Muscle layer of duodenum (tissue), 2 donors: Measurements from ENCODE around the gene ATP4A.

Experiments used
- H3K27ac ChIP-seq: one replicate; pipeline ENCODE4 v1.7.0; 2013; ENCODE audit warnings: mild to moderate bottlenecking, low read length
- H3K27me3 ChIP-seq: one replicate; pipeline ENCODE4 v1.7.0; 2013; ENCODE audit warnings: low read depth, mild to moderate bottlenecking, control low read depth, low read length
- H3K36me3 ChIP-seq, 2 donors: one replicate each; pipeline ENCODE4 v1.7.0; 2013; ENCODE audit warnings: low read length in 2 of 2, control low read depth in 1 of 2, mild to moderate bottlenecking in 1 of 2; ENCODE audit not compliant: insufficient read depth in 2 of 2, control insufficient read depth in 1 of 2
- H3K4me1 ChIP-seq, 2 donors: one replicate each; pipeline ENCODE4 v1.7.0; 2013; ENCODE audit warnings: low read length in 2 of 2, mild to moderate bottlenecking in 2 of 2, control low read depth in 1 of 2, moderate library complexity in 1 of 2; ENCODE audit not compliant: insufficient read depth in 2 of 2, control insufficient read depth in 1 of 2
- H3K4me3 ChIP-seq, 2 donors: one replicate each; pipeline ENCODE4 v1.7.0; 2013; ENCODE audit warnings: low read length in 2 of 2, low read depth in 1 of 2, mild to moderate bottlenecking in 1 of 2
- H3K9me3 ChIP-seq, 2 donors: one replicate each; pipeline ENCODE4 v1.7.0; 2013; ENCODE audit warnings: low read length in 2 of 2, control low read depth in 1 of 2, mild to moderate bottlenecking in 1 of 2; ENCODE audit not compliant: control insufficient read depth in 1 of 2
- donor health status: healthy.

Gene ATP4A

GRCh38 chr19:35507561-35507960 lies 55.9 kb downstream of the ATP4A start:
- Histone ChIP-seq H3K27ac (no peak overlapping the region), H3K9me3 (no peaks in the 10 kb centered on the region), H3K4me1 (peaks cover 0 to 12% of the 10 kb centered on the region in 2 donors), H3K27me3 (peaks cover 25% of the 10 kb centered on the region), H3K36me3 (no peaks in the 10 kb centered on the region), H3K4me3 (no peak overlapping the region)

- H3K4me1 ChIP-seq = peaks cover 0 to 12% of the 10 kb centered on the region in 2 donors
- H3K27ac ChIP-seq = no peak overlapping the region
- H3K36me3 ChIP-seq = no peaks in the 10 kb centered on the region
- no peak overlapping the region for H3K4me3 ChIP-seq
- no peaks in the 10 kb centered on the region for H3K9me3 ChIP-seq
- H3K27me3 ChIP-seq = peaks cover 24% of the 10 kb centered on the region
These were observed 57.4 kb downstream of the ATP4A start for GRCh38 chr19:35506011-35506410.

- H3K27me3 ChIP-seq = peaks cover 5% of the 10 kb centered on the region
- no peaks in the 10 kb centered on the region for H3K36me3 ChIP-seq
- H3K27ac ChIP-seq = no peak overlapping the region
- no peaks in the 10 kb centered on the region for H3K9me3 ChIP-seq
- no peaks in the 10 kb centered on the region for H3K4me1 ChIP-seq
- no peak overlapping the region for H3K4me3 ChIP-seq
These were observed 60.7 kb downstream of the ATP4A start for GRCh38 chr19:35502751-35503150.

- no peaks in the 10 kb centered on the region for H3K4me1 ChIP-seq
- H3K27ac ChIP-seq = no peak overlapping the region
- H3K27me3 ChIP-seq = no peaks in the 10 kb centered on the region
- H3K36me3 ChIP-seq = no peaks in the 10 kb centered on the region
- no peaks in the 10 kb centered on the region for H3K9me3 ChIP-seq
- H3K4me3 ChIP-seq = no peak overlapping the region
These were observed 61.8 kb downstream of the ATP4A start for GRCh38 chr19:35501684-35502083.

GRCh38 chr19:35500611-35501010 lies 62.8 kb downstream of the ATP4A start:
- Histone ChIP-seq H3K27me3 (no peaks in the 10 kb centered on the region), H3K4me3 (no peak overlapping the region), H3K27ac (no peak overlapping the region), H3K36me3 (no peaks in the 10 kb centered on the region), H3K9me3 (no peaks in the 10 kb centered on the region), H3K4me1 (no peaks in the 10 kb centered on the region)
